Loucy (cell line): Measurements from ENCODE around the gene OR8H3.
"Not testable (repeated sequence)": the region's sequence is repeated elsewhere in the genome, so short reads cannot be mapped to it uniquely, and the experiment has no call there.

Experiments
- H2AFZ ChIP-seq: fragments of 200-600 bp; sonication (generic); 2 replicates; pipeline ENCODE4 v1.6.0; 2016; ENCODE audit warnings: antibody characterized with exemption, mild to moderate bottlenecking, low read length, moderate library complexity
- H3F3A ChIP-seq: fragments of 200-600 bp; 2 replicates; pipeline ENCODE4 v1.6.0; 2016; ENCODE audit warnings: antibody characterized with exemption, low read depth, mild to moderate bottlenecking
- H3K27me3 ChIP-seq: fragments of 200-600 bp; sonication (generic); 2 replicates; pipeline ENCODE4 v1.6.1; 2014; ENCODE audit warnings: low read length, mild to moderate bottlenecking; ENCODE audit not compliant: insufficient read depth, poor library complexity, severe bottlenecking
- H3K36me3 ChIP-seq: fragments of 200-600 bp; sonication (generic); 2 replicates; pipeline ENCODE4 v1.6.1; 2016; ENCODE audit warnings: low read length; ENCODE audit not compliant: insufficient read depth
- H3K4me1 ChIP-seq: fragments of 200-600 bp; sonication (generic); 2 replicates; pipeline ENCODE4 v1.5.1; 2014; ENCODE audit warnings: low read length, mild to moderate bottlenecking; ENCODE audit not compliant: insufficient read depth, poor library complexity, severe bottlenecking
- H3K4me2 ChIP-seq: fragments of 200-600 bp; sonication (generic); 2 replicates; pipeline ENCODE4 v1.6.0; 2014; ENCODE audit warnings: antibody characterized with exemption, low read length, low read depth, mild to moderate bottlenecking; ENCODE audit not compliant: poor library complexity, severe bottlenecking
- H3K4me3 ChIP-seq: fragments of 200-600 bp; sonication (generic); 2 replicates; pipeline ENCODE4 v1.5.1; 2014; ENCODE audit warnings: low read length, mild to moderate bottlenecking, mixed read lengths; ENCODE audit not compliant: poor library complexity, severe bottlenecking
- H3K79me2 ChIP-seq: fragments of 200-600 bp; sonication (generic); 2 replicates; pipeline ENCODE4 v1.6.1; 2014; ENCODE audit warnings: low read length; ENCODE audit not compliant: insufficient read depth
- H3K9ac ChIP-seq: fragments of 200-600 bp; sonication (generic); 2 replicates; pipeline ENCODE4 v1.6.0; 2014; ENCODE audit warnings: mild to moderate bottlenecking, low read depth, low read length, moderate library complexity; ENCODE audit not compliant: poor library complexity, severe bottlenecking
- H3K9me2 ChIP-seq: fragments of 200-600 bp; sonication (generic); replicated peaks from 2 replicates; pipeline ENCODE4 v1.6.1; 2016; ENCODE audit warnings: low read depth, low read length, mixed read lengths
- H3K9me3 ChIP-seq: fragments of 200-600 bp; sonication (generic); 2 replicates; pipeline ENCODE4 v1.6.1; 2014; ENCODE audit warnings: mild to moderate bottlenecking, antibody characterized with exemption, low read length, low read depth; ENCODE audit not compliant: insufficient read depth
- H4K20me1 ChIP-seq: fragments of 200-600 bp; sonication (generic); 2 replicates; pipeline ENCODE4 v1.6.0; 2014; ENCODE audit warnings: antibody characterized with exemption, low read length, mild to moderate bottlenecking; ENCODE audit not compliant: insufficient read depth, poor library complexity, severe bottlenecking
- EZH2phosphoT487 ChIP-seq: fragments of 200-600 bp; IDR thresholded peaks from 2 replicates; pipeline ENCODE4 v1.6.1; 2018; ENCODE audit warnings: antibody characterized with exemption, mild to moderate bottlenecking, moderate library complexity, borderline replicate concordance
- TF ChIP-seq, protein P1 (sequence below): fragments of 200-600 bp; sonication (generic); conservative IDR thresholded peaks from 2 replicates; pipeline ENCODE4 v1.5.1; 2014; ENCODE audit warnings: mild to moderate bottlenecking, antibody characterized with exemption, low read length

Gene OR8H3

DNA sequence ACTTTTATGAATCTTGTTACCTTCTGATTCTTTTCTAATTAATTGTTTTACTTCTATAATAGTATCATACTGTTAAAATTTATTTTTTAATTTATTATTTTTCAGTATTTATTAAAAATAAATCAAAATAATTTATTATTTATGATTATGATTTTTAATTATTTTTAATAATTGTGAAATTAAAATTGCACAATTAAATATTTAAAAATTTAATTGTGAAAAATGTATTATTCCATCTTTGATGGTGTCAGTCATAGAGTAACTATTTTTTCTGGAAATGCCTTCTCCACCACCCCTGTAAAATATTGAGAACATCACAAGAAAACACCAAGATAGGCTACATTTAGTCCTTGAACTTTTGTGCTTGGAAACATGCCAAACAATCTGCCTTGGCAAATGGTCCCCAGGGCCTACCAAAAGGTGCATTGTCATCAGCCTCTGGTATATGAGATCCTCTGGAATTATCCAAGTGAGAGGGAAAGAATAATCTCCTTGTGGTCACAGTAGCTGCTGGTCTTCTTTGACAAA lies 18.9 kb upstream of the OR8H3 start, which contains the start of gene OR8H2:
OR8H2 (plus strand) TSS at position 478 of the 528 bp plus-strand sequence. CDS start 1,356 bp downstream, outside the sequence.
- Histone ChIP-seq H3K9ac (no peak within 1 kb of the TSS), H3K79me2 (no peaks in the 10 kb centered on the region), H3K27me3 (no peaks in the 10 kb centered on the region), H3K36me3 (no peaks in the 10 kb centered on the region), H3K9me2 (no peaks in the 10 kb centered on the region), H4K20me1 (no peaks in the 10 kb centered on the region), H3K4me3 (no peak within 1 kb of the TSS), H2AFZ (no peak within 1 kb of the TSS), H3K9me3 (no peaks in the 10 kb centered on the region), H3K4me2 (no peak within 1 kb of the TSS), H3F3A (no peaks in the 10 kb centered on the region), H3K4me1 (no peaks in the 10 kb centered on the region)
- no peak for TF ChIP-seq EZH2phosphoT487
- TF ChIP-seq, protein P1, sequence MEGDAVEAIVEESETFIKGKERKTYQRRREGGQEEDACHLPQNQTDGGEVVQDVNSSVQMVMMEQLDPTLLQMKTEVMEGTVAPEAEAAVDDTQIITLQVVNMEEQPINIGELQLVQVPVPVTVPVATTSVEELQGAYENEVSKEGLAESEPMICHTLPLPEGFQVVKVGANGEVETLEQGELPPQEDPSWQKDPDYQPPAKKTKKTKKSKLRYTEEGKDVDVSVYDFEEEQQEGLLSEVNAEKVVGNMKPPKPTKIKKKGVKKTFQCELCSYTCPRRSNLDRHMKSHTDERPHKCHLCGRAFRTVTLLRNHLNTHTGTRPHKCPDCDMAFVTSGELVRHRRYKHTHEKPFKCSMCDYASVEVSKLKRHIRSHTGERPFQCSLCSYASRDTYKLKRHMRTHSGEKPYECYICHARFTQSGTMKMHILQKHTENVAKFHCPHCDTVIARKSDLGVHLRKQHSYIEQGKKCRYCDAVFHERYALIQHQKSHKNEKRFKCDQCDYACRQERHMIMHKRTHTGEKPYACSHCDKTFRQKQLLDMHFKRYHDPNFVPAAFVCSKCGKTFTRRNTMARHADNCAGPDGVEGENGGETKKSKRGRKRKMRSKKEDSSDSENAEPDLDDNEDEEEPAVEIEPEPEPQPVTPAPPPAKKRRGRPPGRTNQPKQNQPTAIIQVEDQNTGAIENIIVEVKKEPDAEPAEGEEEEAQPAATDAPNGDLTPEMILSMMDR = no peak

DNA sequence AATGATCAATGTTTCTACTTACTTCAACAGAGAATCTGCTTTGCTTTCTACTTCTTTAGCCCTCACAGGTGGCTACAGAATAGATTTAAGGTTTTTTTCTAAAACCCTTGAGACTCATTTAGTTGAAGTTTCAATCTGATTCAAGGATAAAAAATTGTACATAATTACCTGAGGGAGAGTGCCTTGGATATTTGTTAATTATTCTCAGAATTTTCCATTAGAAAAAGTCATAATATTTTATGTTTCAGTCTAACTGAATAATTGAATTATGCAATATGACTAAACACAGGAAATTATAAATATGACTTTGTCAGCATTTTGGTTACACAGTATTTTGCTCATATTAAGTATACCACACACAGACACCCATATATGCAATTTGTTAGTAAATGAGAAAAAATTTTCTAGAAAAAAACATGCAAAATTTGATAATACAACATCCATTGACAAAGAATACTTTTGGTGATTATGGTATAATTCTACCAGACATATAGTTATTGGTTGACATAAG lies 18.0 kb downstream of the OR8H3 start, which contains the start of gene OR8J3:
OR8J3 (minus strand) TSS at position 51 of the 511 bp plus-strand sequence. CDS start 2,483 bp downstream, outside the sequence.
- Histone ChIP-seq H3K9me2 (no peaks in the 10 kb centered on the region), H3K4me2 (no peak within 1 kb of the TSS), H3K9ac (no peak within 1 kb of the TSS), H3F3A (no peaks in the 10 kb centered on the region), H2AFZ (no peak within 1 kb of the TSS), H3K79me2 (no peaks in the 10 kb centered on the region), H3K36me3 (no peaks in the 10 kb centered on the region), H3K4me3 (no peak within 1 kb of the TSS), H4K20me1 (no peaks in the 10 kb centered on the region), H3K4me1 (no peaks in the 10 kb centered on the region), H3K27me3 (no peaks in the 10 kb centered on the region), H3K9me3 (no peaks in the 10 kb centered on the region)
- TF ChIP-seq, protein P1 = no peak
- TF ChIP-seq EZH2phosphoT487 = no peak

DNA sequence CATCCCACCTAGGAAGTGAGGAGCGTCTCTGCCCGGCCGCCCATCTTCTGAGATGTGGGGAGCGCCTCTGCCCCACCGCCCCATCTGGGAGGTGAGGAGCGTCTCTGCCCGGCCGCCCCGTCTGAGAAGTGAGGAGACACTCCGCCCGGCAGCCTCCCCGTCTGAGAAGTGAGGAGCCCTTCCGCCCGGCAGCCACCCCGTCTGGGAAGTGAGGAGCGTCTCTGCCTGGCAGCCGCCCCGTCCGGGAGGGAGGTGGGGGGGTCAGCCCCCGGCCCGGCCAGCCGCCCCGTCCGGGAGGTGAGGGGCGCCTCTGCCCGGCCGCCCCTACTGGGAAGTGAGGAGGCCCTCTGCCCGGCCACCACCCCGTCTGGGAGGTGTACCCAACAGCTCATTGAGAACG lies 21.5 kb downstream of the OR8H3 start:
- not testable (repeated sequence) for H3K4me1 ChIP-seq, H3K27me3 ChIP-seq, H3K79me2 ChIP-seq, H3F3A ChIP-seq, H3K9ac ChIP-seq, H3K36me3 ChIP-seq, H3K4me3 ChIP-seq, H3K9me3 ChIP-seq, H4K20me1 ChIP-seq, H2AFZ ChIP-seq, H3K4me2 ChIP-seq, H3K9me2 ChIP-seq

DNA sequence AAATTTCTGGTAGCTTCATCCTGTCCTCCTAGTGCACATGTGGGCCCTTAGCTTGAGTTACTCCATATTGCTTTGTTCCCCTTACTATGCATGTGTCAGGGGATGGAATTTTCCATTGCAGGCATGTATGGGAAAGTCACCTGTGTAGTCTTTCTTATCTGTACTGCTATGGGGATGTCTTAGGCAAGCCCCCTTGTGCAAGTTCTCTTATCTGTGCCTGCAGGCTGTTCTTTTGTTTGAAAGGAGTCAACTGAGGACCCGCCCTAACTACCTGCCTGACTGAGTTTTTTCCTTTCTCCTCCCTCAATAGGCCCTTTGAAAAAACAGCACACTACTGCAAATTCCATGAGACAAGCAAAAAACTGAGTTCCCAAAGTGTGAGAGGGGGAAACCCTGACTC lies 29.2 kb downstream of the OR8H3 start:
- H3K9me2 ChIP-seq = no peaks in the 10 kb centered on the region
- no peaks in the 10 kb centered on the region for H4K20me1 ChIP-seq
- H3K9ac ChIP-seq = no peak overlapping the region
- TF ChIP-seq, protein P1 = no peak
- no peak for TF ChIP-seq EZH2phosphoT487
- H2AFZ ChIP-seq = no peak overlapping the region
- no peaks in the 10 kb centered on the region for H3K27me3 ChIP-seq
- H3K4me2 ChIP-seq = no peak overlapping the region
- no peaks in the 10 kb centered on the region for H3F3A ChIP-seq
- no peaks in the 10 kb centered on the region for H3K9me3 ChIP-seq
- H3K4me1 ChIP-seq = no peaks in the 10 kb centered on the region
- no peaks in the 10 kb centered on the region for H3K79me2 ChIP-seq
- no peaks in the 10 kb centered on the region for H3K36me3 ChIP-seq
- no peak overlapping the region for H3K4me3 ChIP-seq
